ENCODE measurements around the gene THOC2.

The THOC2 gene

DNA sequence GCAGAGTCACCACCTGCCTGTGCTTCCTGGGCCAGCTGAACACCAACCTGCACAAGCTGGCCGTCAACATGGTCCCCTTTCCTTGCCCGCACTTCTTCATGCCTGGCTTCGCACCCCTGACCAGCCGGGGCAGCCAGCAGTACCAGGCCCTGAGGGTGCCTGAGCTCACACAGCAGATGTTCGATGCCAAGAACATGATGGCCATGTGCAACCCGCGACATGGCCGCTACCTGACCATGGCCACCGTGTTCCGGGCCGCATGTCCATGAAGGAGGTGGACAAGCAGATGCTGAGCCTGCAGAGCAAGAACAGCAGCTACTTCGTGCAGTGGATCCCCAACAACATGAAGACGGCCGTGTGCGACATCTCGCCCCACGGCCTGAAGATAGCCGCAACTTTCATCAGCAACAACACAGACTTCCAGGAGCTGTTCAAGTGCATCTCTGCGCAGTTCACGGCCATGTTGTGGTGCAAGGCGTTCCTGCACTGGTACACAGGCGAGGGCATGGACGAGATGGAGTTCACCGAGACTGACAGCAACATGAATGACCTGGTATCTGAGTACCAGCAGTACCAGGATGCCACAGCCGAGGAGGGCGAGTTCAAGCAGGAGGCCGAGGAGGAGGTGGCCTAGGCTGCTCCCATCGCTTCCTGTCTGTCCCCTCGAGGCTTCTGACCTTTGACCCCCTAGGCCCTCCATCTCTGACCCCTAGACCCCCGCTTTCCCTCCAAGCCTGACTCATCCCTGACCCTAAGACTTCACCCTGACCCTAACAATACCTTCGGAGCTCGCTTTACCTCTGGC is 170.3 kb downstream of the THOC2 start:
- no peak for DNase-seq

DNA sequence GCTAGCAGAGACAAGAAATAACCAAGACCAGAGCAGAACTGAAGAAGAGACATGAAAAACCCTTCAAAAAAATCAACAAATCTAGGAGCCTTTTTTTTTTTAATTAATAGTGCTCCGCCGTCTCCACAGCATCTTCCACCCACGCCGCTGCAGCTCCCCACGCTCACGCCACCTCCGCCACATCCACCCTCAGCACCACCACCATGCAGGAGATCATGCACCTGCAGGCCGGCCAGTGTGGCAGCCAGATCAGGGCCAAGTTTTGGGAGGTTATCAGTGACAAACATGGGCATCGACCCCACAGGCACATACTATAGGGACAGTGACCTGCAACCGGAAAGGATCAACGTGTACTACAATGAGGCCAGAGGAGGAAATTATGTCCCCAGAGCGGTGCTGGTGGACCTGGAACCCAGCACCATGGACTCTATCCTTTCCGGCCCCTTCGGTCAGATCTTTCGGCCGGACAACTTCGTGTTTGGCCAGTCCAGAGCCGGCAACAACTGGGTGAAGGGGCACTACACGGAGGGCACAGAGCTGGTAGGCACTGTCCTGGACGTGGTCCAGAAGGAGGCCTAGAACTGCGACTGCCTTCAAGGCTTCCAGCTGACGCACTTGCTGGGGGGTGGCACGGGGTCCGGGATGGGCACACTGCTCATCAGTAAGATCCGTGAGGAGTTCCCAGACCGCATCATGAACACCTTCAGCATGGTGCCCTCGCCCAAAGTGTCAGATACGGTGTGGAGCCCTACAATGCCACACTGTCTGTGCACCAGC is 171.2 kb downstream of the THOC2 start:
- DNase-seq: no peak

DNA sequence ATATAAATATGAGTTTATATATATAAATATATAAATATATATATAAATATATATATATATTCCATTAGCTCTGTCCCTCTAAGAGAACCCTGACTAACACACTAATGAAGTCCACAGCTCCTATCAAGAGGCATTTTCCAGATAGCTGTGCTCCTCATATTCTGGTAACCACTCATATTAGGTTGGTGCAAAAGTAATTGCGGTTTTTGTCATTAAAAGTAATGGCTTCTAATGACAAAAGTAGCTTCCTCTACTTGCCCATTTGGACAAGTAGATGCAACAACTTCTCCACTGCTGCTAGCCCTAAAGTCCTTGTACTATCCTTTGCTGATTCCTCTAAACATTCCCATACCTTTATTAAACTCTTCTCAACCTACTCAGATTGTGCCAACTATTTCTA is 182.0 kb downstream of the THOC2 start:
- DNase-seq: no peak
